HG02852 (cell line): ENCODE results near the gene NUDT7.

ENCODE experiments used
- ATAC-seq: cut with Tn5 transposase; IDR thresholded peaks from one replicate; pipeline ENCODE4 v1.9.1; 2021; ENCODE audit warnings: mild to moderate bottlenecking, moderate library complexity; ENCODE audit not compliant: unreplicated experiment

The NUDT7 gene

GRCh38 chr16:77723108-77723514 is 797 bp downstream of the NUDT7 start:
- peak; percentile 13 for ATAC-seq

GRCh38 chr16:77724174-77724573 is 1.9 kb downstream of the NUDT7 start:
- no peak for ATAC-seq

GRCh38 chr16:77729951-77730350 is 7.6 kb downstream of the NUDT7 start:
- ATAC-seq: no peak

- ATAC-seq: no peak
Observed at GRCh38 chr16:77732241-77732946, 10.1 kb downstream of the NUDT7 start.

- peak; percentile 70 for ATAC-seq
Observed at GRCh38 chr16:77736879-77737278, 14.6 kb downstream of the NUDT7 start.

GRCh38 chr16:77738706-77739558 is 16.6 kb downstream of the NUDT7 start:
- ATAC-seq: no peak

GRCh38 chr16:77739559-77739892 is 17.2 kb downstream of the NUDT7 start:
- no peak for ATAC-seq

GRCh38 chr16:77744141-77744540 is 21.8 kb downstream of the NUDT7 start:
- no peak for ATAC-seq

- ATAC-seq: no peak
Observed at GRCh38 chr16:77745972-77746371, 23.7 kb downstream of the NUDT7 start.

GRCh38 chr16:77748421-77749005 is 26.2 kb downstream of the NUDT7 start:
- no peak for ATAC-seq

- ATAC-seq: no peak
Observed at GRCh38 chr16:77749415-77749814, 27.1 kb downstream of the NUDT7 start.

- no peak for ATAC-seq
Observed at GRCh38 chr16:77758046-77758445, 35.7 kb downstream of the NUDT7 start.

- ATAC-seq: no peak
Observed at GRCh38 chr16:77758508-77758907, 36.2 kb downstream of the NUDT7 start.

- no peak for ATAC-seq
Observed at GRCh38 chr16:77759201-77759600, 36.9 kb downstream of the NUDT7 start.

- ATAC-seq: no peak
Observed at GRCh38 chr16:77759821-77760220, 37.5 kb downstream of the NUDT7 start.

GRCh38 chr16:77760800-77761199 is 38.5 kb downstream of the NUDT7 start:
- ATAC-seq: no peak

- ATAC-seq: no peak
Observed at GRCh38 chr16:77761204-77761603, 38.9 kb downstream of the NUDT7 start.

- ATAC-seq: no peak
Observed at GRCh38 chr16:77762262-77762661, 39.9 kb downstream of the NUDT7 start.

GRCh38 chr16:77763994-77764393 is 41.7 kb downstream of the NUDT7 start:
- no peak for ATAC-seq

GRCh38 chr16:77767211-77767610 is 44.9 kb downstream of the NUDT7 start:
- no peak for ATAC-seq

GRCh38 chr16:77767826-77768225 is 45.5 kb downstream of the NUDT7 start:
- no peak for ATAC-seq
